Liver (tissue), 9 donors: ENCODE results near the gene TMEM43. TPM values are rescaled to one million over a fixed set of nuclear protein-coding genes. Genes with fewer than 3 reads are reported as not detected.

ENCODE experiments used
- DNase-seq: peaks from one replicate; pipeline ENCODE4 v3.0.0-alpha.2; 2017; ENCODE audit warnings: low spot score
- H3K27ac ChIP-seq, 2 donors: one replicate each; pipeline ENCODE4 v1.7.0; 2013; ENCODE audit warnings: inconsistent platforms in 2 of 2, low read length in 2 of 2, control low read depth in 1 of 2, low read depth in 1 of 2, mild to moderate bottlenecking in 1 of 2
- H3K27me3 ChIP-seq, 4 donors: one replicate each; pipeline versions ENCODE4 v1.6.1 to v1.7.0; 2013; ENCODE audit warnings: low read length in 3 of 4, inconsistent platforms in 1 of 4, mild to moderate bottlenecking in 1 of 4, moderate library complexity in 1 of 4; ENCODE audit not compliant: control insufficient read depth in 4 of 4, insufficient read depth in 4 of 4
- H3K36me3 ChIP-seq, 4 donors: one replicate each; pipeline versions ENCODE4 v1.6.1 to v1.7.0; 2013; ENCODE audit warnings: low read length in 3 of 4, mild to moderate bottlenecking in 3 of 4, low read depth in 1 of 4, moderate library complexity in 1 of 4; ENCODE audit not compliant: control insufficient read depth in 4 of 4, insufficient read depth in 3 of 4
- H3K4me1 ChIP-seq, 4 donors: one replicate each; pipeline versions ENCODE4 v1.6.1 to v1.7.0; 2013; ENCODE audit warnings: low read length in 3 of 4, mild to moderate bottlenecking in 3 of 4, moderate library complexity in 1 of 4; ENCODE audit not compliant: control insufficient read depth in 4 of 4, insufficient read depth in 4 of 4
- H3K4me3 ChIP-seq, 3 donors: one replicate each; pipeline versions ENCODE4 v1.6.1 to v1.7.0; 2013; ENCODE audit warnings: low read length in 3 of 3, control low read depth in 1 of 3, low read depth in 1 of 3, mild to moderate bottlenecking in 1 of 3
- H3K9ac ChIP-seq, 2 donors: one replicate each; pipeline ENCODE4 v1.7.0; 2013; ENCODE audit warnings: low read length in 2 of 2, mild to moderate bottlenecking in 2 of 2, moderate library complexity in 2 of 2, control low read depth in 1 of 2, low read depth in 1 of 2
- H3K9me3 ChIP-seq, 4 donors: one replicate each; pipeline versions ENCODE4 v1.6.1 to v1.7.0; 2013; ENCODE audit warnings: low read length in 3 of 4; ENCODE audit not compliant: control insufficient read depth in 4 of 4
- CTCF ChIP-seq: fragments of 150-350 bp; IDR thresholded peaks from 2 replicates; pipeline ENCODE4 v1.5.1; 2017; ENCODE audit warnings: improper control_type of control experiment, low read depth, low read length; ENCODE audit not compliant: missing input control
- FOXA1 ChIP-seq: IDR thresholded peaks from 2 replicates; pipeline ENCODE4 v1.6.1; 2016; ENCODE audit warnings: antibody characterized with exemption
- FOXA2 ChIP-seq: IDR thresholded peaks from 2 replicates; pipeline ENCODE4 v1.6.1; 2016; ENCODE audit warnings: antibody characterized with exemption
- HNF4A ChIP-seq, 2 donors: conservative IDR thresholded peaks; 2 replicates each; pipeline ENCODE4 v1.6.1; 2016; ENCODE audit warnings: antibody characterized with exemption in 2 of 2, mild to moderate bottlenecking in 2 of 2
- JUND ChIP-seq, 2 donors: IDR thresholded peaks; 2 replicates each; pipeline ENCODE4 v1.6.1; 2016; ENCODE audit warnings: antibody characterized with exemption in 2 of 2
- NR2F2 ChIP-seq: IDR thresholded peaks from 2 replicates; pipeline ENCODE4 v1.6.1; 2016; ENCODE audit warnings: antibody characterized with exemption
- RAD21 ChIP-seq, 2 donors: IDR thresholded peaks; 2 replicates each; pipeline ENCODE4 v1.6.1; 2016; ENCODE audit warnings: antibody characterized with exemption in 2 of 2, mild to moderate bottlenecking in 2 of 2
- REST ChIP-seq: IDR thresholded peaks from 2 replicates; pipeline ENCODE4 v1.6.1; 2016; ENCODE audit warnings: antibody characterized with exemption, mild to moderate bottlenecking
- RXRA ChIP-seq, 2 donors: IDR thresholded peaks; 2 replicates each; pipeline ENCODE4 v1.6.1; 2017 to 2018; ENCODE audit warnings: antibody characterized with exemption in 2 of 2, mild to moderate bottlenecking in 1 of 2
- SP1 ChIP-seq: IDR thresholded peaks from 2 replicates; pipeline ENCODE4 v1.6.1; 2018; ENCODE audit warnings: antibody characterized with exemption, mild to moderate bottlenecking
- YY1 ChIP-seq: IDR thresholded peaks from 2 replicates; pipeline ENCODE4 v1.6.1; 2016; ENCODE audit warnings: antibody characterized with exemption, mild to moderate bottlenecking
- WGBS: extraction: QIAGEN DNeasy Blood & Tissue Kit; methylation state at CpG from one replicate; pipeline ENCODE4 v1.1.7; 2013; 5-methylcytosine and 5-hydroxymethylcytosine counted together
- polyA plus RNA-seq, 2 donors: library from polyadenylated mRNA; stranded (reverse) in 1 of 2; unstranded in 1 of 2; fragments of 200-250 nt in 1 of 2; fragments of >200 nt in 1 of 2; fragmentation: Nextera tagmentation in 1 of 2; extraction: Ambion mirVana in 1 of 2; gene quantifications; one replicate each; pipeline versions ENCODE4 v1.2.1 to v1.2.3, GENCODE V29; 2013 to 2015
- total RNA-seq, 2 donors: library from RNA; depleted of rRNA; stranded (reverse); fragments of >200 nt; gene quantifications; one replicate each; pipeline ENCODE4 v1.2.3, GENCODE V29; 2014
- donor health status: healthy.
- donor health status: healthy.
- donor health status: healthy.
- donor health status: healthy.
- donor health status: healthy.

Gene TMEM43
- total and polyA plus RNA-seq, 4 donors: 7.4 to 15.1 (median 13.5) TPM

- DNase-seq: no peak
- no peak overlapping the region for H3K4me3 ChIP-seq
- peaks cover 3 to 22% (median 18%) of the 10 kb centered on the region in 4 donors for H3K36me3 ChIP-seq
Measured at GRCh38 chr3:14143271-14144225, 18.7 kb downstream of the TMEM43 start.

GRCh38 chr3:14144423-14145075 is 19.7 kb downstream of the TMEM43 start:
- DNase-seq: no peak
- H3K9ac ChIP-seq: peak overlapping the region in 1 of 2 donors; percentile 56
- H3K27ac ChIP-seq: peak overlapping the region; percentile 84 to 86
- 45% methylated on average over 7 of the region's 7 CpGs for WGBS
- H3K4me3 ChIP-seq: no peak overlapping the region
- peaks cover 17 to 63% (median 53%) of the 10 kb centered on the region in 4 donors for H3K4me1 ChIP-seq
- H3K27me3 ChIP-seq: no peaks in the 10 kb centered on the region
- TF ChIP-seq YY1: peak; percentile 88
- TF ChIP-seq CTCF: no peak
- peak; percentile 96 to 98 for TF ChIP-seq JUND (IDR thresholded peaks at IDR 0.05)
- peak; percentile 27 for TF ChIP-seq REST
- TF ChIP-seq RXRA (IDR thresholded peaks at IDR 0.05): peak in 1 of 2 donors; percentile 59
- peak in 1 of 2 donors; percentile 24 for TF ChIP-seq RAD21 (IDR thresholded peaks at IDR 0.05)
- TF ChIP-seq NR2F2: no peak
- peak in 1 of 2 donors; percentile 51 for TF ChIP-seq HNF4A (conservative IDR thresholded peaks at IDR 0.05)
- no peak for TF ChIP-seq FOXA1
- peak; percentile 47 for TF ChIP-seq SP1
- no peaks in the 10 kb centered on the region for H3K9me3 ChIP-seq
- peaks cover 3 to 23% (median 18%) of the 10 kb centered on the region in 4 donors for H3K36me3 ChIP-seq

More at GRCh38 chr3:14143271-14144225, 18.7 kb downstream of the TMEM43 start:
- Histone ChIP-seq H3K27me3 (no peaks in the 10 kb centered on the region), H3K27ac (peak overlapping the region; percentile 84 to 86), H3K9ac (no peak overlapping the region), H3K9me3 (no peaks in the 10 kb centered on the region), H3K4me1 (peaks cover 17 to 73% (median 61%) of the 10 kb centered on the region in 4 donors)
- TF ChIP-seq HNF4A (conservative IDR thresholded peaks at IDR 0.05) (peak in 1 of 2 donors; percentile 23), FOXA2 (no peak), RXRA (IDR thresholded peaks at IDR 0.05) (peak; percentile 31 to 58), SP1 (peak; percentile 7), JUND (IDR thresholded peaks at IDR 0.05) (peak; percentile 30 to 65)
- WGBS: 66% methylated on average over 7 of the region's 7 CpGs
